GM19193 (cell line): Measurements from ENCODE around the gene CERS2.

Source experiments
- POLR2A ChIP-seq: IDR thresholded peaks from 4 replicates; pipeline ENCODE4 v1.6.1; 2011; ENCODE audit not compliant: insufficient read depth, insufficient read length; ENCODE audit errors: extremely low read depth

CERS2 gene

GRCh38 chr1:150964164-150964489 is 10.5 kb downstream of the CERS2 start:
- TF ChIP-seq POLR2A = no peak

- no peak for TF ChIP-seq POLR2A
These were observed 11.1 kb downstream of the CERS2 start for GRCh38 chr1:150963321-150964163.

- TF ChIP-seq POLR2A = no peak
These were observed 12.9 kb downstream of the CERS2 start for GRCh38 chr1:150961756-150962155.

- TF ChIP-seq POLR2A = no peak
These were observed 14.0 kb downstream of the CERS2 start for GRCh38 chr1:150960646-150961045.

GRCh38 chr1:150957666-150958065 is 17.0 kb downstream of the CERS2 start:
- no peak for TF ChIP-seq POLR2A

- TF ChIP-seq POLR2A = no peak
These were observed 19.4 kb downstream of the CERS2 start for GRCh38 chr1:150955280-150955679.

- no peak for TF ChIP-seq POLR2A
These were observed 19.9 kb downstream of the CERS2 start for GRCh38 chr1:150954708-150955107.

- no peak for TF ChIP-seq POLR2A
These were observed 29.8 kb downstream of the CERS2 start for GRCh38 chr1:150944856-150945255.

- no peak for TF ChIP-seq POLR2A
These were observed 42.9 kb downstream of the CERS2 start for GRCh38 chr1:150931773-150932172.

GRCh38 chr1:150928286-150928685 is 46.3 kb downstream of the CERS2 start:
- no peak for TF ChIP-seq POLR2A

GRCh38 chr1:150927624-150928023 is 47.0 kb downstream of the CERS2 start:
- no peak for TF ChIP-seq POLR2A

- peak; percentile 63 for TF ChIP-seq POLR2A
These were observed 48.4 kb downstream of the CERS2 start, which contains the start of gene SETDB1 for GRCh38 chr1:150926097-150926741. Gene SETDB1, plus strand, starts transcription at chr1:150926363. Its CDS starts 1,352 bp downstream, at chr1:150927715.

- TF ChIP-seq POLR2A = no peak
These were observed 49.6 kb downstream of the CERS2 start for GRCh38 chr1:150925080-150925479.

- no peak for TF ChIP-seq POLR2A
These were observed 52.1 kb downstream of the CERS2 start for GRCh38 chr1:150922519-150922975.

- no peak for TF ChIP-seq POLR2A
These were observed 57.2 kb downstream of the CERS2 start for GRCh38 chr1:150917387-150917786.
